Measurements from ENCODE around the gene MRPL54.
"Not testable (repeated sequence)": the region's sequence is repeated elsewhere in the genome, so short reads cannot be mapped to it uniquely, and the experiment has no call there.

The MRPL54 gene

DNA sequence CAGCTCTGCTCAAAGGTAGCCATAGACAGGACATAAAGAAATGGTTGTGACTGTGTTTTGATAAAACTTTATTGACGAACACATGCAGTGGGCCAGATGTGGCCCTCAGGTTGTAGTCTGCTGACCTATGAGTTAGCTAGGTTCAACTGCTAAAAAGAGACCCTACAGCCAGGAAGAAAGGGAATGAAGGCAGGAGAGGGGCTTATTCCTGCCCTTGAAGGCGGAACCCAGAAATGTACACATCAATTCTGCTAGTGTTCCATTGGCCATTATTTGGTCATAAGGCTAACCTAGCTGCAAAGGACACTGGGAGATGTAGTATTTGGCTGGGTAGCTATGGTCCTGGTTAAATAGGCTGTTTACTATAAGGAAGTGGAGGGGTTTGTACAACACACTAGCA, 19.0 kb upstream of the MRPL54 start:
- DNase-seq, result no peak

DNA sequence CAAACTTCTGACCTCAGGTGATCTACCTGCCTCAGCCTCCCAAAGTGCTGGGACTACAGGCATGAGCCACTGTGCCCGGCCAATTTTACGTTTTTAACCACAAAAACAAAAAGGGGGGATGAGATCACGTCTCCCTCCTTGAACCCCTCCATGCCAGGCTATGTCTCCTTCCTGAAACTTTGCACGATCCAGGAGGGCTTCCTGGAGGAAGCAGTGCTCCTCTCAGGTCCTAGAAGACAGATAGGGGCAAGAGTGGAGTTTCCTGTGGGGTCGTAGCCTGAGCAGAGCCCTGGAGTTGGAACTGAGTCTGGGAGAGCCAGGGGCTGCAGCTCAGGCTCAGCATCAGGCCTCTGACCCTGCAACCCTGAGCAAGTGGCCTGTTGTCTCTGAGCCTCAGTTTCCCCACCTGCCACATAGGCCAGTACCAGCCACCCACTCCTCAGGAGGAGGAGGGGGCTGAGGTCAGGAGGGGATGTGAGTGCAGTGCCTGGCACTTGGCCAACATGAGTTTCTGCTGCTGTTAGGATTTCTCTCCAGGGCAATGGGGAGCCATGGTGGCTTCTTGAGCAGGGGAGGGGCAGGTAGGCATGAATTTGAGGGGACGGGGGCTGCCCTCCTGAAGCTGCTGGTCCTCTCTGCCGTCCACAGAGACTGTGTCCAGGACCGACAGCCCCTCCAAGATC, 17.0 kb upstream of the MRPL54 start:
- DNase-seq, result no peak

DNA sequence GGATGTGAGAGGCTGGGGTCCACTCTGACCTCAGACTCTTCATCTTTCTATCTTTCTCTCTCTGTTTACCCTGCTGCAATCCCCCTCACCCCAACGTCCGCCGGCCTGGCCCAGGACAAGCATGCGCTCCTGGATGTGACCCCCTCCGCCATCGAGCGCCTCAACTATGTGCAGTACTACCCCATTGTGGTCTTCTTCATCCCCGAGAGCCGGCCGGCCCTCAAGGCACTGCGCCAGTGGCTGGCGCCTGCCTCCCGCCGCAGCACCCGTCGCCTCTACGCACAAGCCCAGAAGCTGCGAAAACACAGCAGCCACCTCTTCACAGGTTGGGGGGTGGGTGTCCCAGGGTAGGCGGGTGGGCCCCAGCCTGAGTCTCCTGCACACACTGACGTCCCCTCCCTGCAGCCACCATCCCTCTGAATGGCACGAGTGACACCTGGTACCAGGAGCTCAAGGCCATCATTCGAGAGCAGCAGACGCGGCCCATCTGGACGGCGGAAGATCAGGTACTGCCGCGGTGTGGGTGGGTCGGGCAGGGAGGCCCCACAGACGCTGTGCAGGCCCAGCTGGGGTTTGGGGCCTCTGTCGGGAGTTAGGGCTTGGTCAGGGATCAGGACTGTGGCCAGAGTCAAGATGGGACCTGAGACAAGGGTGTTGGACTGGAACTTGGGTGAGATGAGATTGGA, 16.0 kb upstream of the MRPL54 start:
- no peak for DNase-seq

GRCh38 chr19:3748965-3749364, 13.5 kb upstream of the MRPL54 start:
- DNase-seq, result no peak

DNA sequence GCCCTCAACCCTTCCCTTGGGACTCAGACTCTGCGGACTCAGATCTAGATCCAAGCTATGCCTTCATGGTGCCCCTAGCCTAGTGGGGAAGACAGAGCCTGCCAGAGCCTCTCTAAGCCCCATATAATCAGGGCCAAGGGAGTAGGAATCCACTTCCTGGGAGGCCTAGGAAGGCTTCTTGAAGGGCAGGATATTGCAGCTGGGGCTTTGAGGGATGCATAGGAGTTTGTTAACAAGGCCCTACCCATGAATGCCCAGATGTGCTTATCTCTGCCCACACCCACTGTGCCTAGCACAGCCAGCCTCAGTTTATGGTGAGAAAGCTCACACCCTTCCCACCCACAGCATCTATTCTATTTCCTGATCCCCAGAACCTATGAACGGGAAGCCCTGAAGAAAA, 12.3 kb upstream of the MRPL54 start:
- no peak for DNase-seq

GRCh38 chr19:3751236-3751635, 11.2 kb upstream of the MRPL54 start:
- no peak for DNase-seq

DNA sequence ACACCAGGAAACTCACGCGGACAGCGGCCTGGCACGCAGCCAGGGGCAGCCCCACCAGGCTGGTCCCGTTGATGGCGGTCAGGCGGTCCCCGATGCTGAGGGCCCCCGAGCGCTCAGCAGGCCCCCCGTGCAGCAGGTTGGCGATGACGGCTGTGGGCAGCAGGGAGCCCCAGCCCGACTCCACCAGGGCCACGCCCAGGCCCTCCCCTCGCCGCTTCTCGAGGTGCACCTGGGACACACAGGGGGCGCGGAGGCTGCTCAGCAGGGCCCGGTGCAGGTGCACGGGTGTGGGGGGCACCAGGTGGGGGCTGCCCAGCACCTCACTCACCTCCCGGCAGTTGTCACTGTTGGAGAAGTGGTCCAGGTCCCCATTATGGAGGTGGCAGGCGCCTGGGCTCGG, 10.0 kb upstream of the MRPL54 start:
- no peak for DNase-seq

DNA sequence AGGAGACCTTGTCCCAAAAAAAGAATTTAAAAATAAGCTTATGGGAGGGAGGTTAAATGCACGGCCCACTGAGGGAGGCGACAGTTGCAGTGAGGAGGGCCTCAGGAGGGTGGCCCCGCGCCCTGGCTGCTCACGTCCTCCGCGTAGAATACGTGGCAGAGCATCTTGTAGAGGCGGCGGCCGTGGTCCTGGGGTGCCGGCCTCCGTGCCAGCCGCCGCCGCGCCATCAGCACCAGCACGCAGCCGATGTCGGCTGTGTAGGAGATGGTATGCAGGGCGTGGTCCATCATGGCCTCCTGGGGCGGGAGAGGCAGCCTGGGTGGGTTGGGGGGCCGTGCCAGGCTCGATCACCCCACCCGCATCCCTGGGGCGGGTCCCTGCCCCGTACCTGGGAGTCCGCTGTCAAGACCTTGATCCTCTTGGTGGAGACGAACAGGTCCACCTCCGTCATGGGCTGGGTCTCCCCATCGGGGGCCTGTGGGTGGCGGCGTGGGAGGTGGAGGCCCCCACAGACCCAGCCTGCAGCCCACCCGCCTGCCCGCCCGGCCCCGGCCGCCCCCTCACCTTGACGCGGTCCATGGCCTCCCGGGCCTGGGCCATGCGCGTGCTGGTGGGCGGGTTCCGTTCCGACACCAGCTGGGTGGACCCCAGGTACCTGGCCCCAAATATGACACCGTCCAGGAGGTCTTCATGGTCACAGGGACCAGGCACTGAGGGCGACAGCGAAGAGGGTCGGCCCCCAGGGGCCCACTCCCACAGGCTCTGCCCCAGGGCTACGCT, 8.7 kb upstream of the MRPL54 start:
- DNase-seq, result no peak

DNA sequence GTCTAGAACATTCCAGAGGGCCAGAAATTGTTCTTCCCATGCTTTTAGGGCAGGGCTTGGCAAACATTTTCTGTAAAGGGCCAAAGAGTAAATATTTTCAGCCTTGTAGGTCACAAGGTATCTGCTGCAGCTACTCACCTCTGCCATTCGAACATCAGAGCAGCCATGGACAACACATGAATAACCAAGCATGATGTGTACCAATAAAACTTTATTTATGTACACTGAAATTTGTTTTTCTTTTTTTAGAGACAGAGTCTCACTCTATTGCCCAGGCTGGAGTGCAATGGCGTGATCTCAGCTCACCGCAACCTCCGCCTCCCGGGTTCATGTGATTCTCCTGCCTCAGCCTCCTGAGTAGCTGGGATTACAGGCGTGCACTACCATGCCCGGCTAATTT, 4.8 kb upstream of the MRPL54 start:
- DNase-seq, result not testable (repeated sequence)

GRCh38 chr19:3758297-3758696, 4.2 kb upstream of the MRPL54 start:
- not testable (repeated sequence) for DNase-seq

DNA sequence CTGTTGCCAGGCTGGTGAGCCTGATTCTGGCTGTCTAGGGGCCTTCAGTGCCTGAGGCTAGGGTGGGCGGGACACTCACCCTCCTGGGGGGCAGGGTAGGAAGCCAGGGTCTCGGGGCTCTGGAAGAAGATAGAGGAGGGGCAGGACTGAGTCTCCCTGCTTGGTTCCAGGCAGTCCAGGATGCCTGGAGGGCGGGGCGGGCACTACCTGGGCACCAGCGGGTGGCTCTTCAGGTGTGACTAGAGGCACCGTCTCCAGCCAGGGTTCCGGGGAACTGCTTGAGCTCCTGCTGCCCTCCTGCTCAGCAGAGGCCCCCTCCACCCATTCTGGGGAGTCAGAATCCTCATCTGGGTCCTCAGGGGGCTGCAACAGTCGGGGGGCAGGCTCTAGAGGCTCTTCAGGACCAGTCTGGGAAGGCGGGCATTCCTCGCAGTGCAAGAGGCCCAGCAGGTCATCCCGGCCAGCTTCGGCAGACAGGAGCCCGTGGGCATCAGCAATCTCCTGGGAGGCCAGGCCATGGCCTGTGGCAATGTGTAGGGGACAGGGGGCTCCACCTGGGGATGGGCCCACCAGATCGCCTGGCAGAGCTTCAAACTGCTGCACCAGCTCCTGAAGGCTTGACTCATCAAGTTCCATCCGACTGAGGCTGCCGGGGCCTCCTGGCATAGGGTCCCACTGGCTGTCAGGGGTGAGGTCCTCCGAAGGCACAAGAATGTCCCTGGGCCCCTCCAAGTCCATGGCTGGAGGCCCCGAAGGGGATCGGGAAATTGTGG, 2.8 kb upstream of the MRPL54 start:
- no peak for DNase-seq

DNA sequence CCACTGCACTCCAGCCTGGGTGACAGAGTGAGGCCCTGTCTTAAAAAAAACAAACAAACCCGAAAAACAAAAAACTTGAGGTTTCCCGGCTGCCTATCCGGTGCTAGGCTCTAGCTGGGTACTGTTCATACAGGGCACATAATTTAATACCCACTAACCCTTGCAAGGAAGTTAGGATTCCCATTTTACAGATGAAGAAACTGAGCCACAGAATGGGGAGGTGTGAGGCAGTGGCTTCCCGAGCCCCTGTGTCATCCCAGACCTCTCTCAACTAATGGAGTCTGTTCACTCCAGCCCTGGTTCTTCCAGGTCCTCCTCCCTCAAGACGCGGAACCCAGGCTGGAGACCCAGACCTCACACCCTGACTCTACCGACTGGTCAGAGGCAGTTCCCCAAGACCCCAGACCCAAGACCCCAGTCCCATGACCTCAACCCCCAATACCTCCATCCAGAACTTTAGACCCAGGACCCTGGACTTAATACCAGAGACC, 1.6 kb upstream of the MRPL54 start:
- no peak for DNase-seq

- DNase-seq, result peak; percentile 85
Observed at GRCh38 chr19:3761382-3762129, 926 bp upstream of the MRPL54 start, which contains the start of gene APBA3. TSS of gene APBA3 (minus strand) at chr19:3761692. CDS start at chr19:3760264, 1,428 bp downstream.

DNA sequence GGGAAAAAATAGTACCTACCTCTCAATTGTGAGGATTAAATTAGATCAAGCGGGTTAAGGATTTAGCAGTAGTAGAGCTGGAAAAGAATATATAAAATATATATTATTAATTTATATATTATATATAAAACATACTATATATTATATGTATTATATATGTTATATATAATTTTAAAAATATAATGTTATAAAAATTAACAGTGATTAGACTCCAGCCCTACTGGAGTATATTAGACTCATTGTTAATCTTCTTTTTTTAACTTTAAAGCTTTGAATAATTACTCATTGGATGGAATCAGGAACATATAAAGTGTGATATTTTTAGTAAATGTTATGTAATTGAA, 380 bp upstream of the MRPL54 start:
- DNase-seq, result no peak

DNA sequence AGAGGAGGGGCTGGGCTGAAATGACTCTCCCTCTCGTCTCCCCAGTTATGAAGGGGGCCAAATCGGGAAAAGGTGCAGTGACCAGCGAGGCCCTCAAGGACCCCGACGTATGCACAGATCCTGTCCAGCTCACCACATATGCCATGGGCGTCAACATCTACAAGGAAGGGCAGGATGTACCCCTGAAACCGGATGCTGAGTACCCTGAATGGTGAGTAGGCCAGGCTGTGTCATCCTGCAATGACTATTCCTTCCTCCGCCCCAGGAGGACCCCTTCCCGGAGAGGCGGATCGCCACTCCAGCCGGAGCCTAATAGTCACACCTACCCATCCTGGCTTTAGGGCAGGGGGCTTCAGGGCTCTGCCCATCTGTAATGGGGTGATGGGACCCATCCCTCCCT, 2.6 kb downstream of the MRPL54 start:
- DNase-seq, result no peak

GRCh38 chr19:3765757-3766156, 3.3 kb downstream of the MRPL54 start:
- DNase-seq, result peak; percentile 25

DNA sequence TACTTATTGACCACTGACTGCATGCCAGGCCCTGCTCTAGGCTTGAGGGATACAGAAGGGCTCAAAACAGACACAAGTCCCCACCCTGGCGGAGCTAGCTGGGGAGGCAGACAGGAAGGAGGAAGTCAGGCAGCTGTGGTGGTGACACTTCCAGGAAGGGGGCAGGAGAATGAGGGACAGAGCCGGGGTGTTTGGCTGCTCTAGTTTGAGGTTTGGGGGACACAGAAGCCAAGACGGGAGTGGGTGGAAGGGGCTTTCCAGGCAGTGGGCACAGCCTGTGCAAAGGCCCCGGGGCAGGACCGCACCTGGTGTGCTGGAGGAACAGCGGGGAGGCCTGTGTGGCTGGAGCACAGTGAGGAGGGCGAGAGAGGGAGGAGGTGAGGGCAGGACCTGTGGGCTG, 4.0 kb downstream of the MRPL54 start:
- no peak for DNase-seq

DNA sequence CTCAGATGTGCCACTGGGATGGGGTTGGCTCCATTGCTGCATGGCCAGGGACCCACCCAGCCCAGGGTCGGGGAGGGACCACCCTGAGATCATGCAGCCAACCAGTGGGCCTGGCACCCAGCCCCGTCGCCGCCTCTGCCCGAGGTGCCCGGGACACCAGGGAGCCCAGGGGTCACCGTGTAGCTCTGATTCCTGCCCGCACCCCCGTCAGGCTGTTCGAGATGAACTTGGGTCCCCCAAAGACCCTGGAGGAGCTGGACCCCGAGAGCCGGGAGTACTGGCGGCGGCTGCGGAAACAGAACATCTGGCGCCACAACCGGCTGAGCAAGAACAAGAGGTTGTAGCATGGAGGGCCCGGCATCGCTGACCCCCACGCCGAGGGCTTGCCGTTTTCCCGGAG, 4.6 kb downstream of the MRPL54 start:
- no peak for DNase-seq

DNA sequence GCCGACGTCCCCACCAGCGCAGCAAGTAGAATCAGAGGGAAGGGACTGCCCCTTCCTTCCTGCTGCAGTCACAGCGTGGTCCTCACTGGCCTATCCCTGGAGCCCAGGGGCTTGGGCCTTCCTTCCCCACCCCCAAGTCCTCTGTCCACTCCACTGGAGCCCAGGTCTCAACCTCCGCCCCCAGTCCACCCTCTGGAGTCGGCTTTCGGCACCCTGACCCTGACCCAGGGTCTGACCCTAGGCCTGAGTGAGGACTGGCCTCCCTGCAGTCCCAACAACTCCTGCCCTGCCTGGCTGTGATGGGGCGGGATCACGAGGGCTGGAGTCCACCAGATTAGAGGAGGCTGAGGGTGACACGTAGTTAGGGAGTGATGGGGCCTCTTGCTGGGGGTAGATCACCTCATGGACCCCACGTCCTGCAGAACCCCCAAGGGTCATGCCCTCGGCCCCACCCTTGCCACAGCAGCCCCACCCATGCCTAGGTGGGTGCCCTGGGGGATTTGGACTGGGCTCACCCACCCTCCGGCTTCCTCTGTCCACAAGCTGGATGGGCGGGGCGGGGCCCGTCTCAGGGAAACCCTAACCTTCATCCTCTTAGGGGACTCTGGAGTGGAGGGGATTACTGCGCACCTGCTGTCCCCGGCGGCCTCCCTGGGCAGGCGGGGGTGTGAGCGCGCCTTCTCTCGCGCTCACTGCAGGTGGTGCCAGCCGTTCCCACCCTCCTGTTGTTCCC, 5.7 kb downstream of the MRPL54 start:
- DNase-seq, result no peak

- no peak for DNase-seq
Observed at GRCh38 chr19:3768748-3769099, 6.2 kb downstream of the MRPL54 start.

GRCh38 chr19:3769494-3769893, 7.0 kb downstream of the MRPL54 start:
- DNase-seq, result no peak

All from fibroblast of skin of back (primary cell).